ENCODE measurements around the gene PLG.
"Not testable (repeated sequence)": the region's sequence is repeated elsewhere in the genome, so short reads cannot be mapped to it uniquely, and the experiment has no call there.

The PLG gene

DNA sequence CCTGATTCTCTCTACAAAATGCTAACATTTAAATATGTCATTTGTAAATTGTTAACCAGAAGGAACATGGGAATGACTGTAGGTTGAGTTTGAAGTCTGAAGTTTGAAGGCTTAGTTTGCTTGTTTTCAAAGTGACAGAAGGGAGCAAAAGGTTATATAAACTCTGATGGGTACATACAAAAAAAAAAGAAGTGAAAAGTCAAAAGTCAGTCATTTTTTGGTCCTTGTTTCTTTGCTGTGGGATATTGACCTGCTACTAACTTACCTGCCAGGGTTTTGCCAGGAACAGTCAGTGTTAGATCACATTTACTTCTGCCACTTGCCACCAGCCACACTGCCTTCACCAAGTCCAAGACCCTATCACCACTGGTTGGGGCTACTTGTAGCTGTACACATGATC, 6.9 kb downstream of the PLG start:
- not testable (repeated sequence) for DNase-seq

DNA sequence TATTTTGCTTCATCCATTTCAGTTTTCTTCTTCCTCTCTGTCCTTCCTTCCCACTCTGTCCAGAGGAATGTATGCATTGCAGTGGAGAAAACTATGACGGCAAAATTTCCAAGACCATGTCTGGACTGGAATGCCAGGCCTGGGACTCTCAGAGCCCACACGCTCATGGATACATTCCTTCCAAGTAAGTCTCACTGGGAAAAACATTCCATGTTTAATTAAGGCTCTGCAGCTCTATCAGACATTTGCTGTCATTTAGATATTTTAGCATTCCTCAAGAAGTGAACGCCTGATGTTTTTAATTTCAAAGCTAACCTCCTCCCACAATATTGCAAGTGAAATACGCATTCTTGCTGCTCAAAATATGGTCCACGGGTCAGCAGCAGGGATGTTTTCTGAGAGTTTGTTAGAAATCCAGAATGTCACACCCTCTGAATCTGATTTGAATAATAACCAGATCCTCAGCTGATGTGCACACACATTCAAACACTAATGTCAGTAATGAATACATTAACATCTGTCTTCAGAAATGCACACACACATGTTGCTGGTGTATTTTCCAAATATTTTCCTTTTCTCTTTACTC, 12.8 kb downstream of the PLG start:
- DNase-seq: no peak

DNA sequence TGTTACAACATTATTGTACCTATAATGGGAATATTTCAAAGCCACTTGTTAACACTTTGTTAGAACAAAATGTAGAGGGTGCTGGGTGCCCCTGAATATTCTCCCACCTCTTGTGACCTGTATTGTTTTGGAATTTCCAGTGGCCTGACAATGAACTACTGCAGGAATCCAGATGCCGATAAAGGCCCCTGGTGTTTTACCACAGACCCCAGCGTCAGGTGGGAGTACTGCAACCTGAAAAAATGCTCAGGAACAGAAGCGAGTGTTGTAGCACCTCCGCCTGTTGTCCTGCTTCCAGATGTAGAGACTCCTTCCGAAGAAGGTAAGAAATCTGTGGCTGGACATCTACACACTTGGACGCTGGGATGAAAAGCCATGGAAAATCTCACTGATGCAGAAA, 28.9 kb downstream of the PLG start:
- DNase-seq: no peak

DNA sequence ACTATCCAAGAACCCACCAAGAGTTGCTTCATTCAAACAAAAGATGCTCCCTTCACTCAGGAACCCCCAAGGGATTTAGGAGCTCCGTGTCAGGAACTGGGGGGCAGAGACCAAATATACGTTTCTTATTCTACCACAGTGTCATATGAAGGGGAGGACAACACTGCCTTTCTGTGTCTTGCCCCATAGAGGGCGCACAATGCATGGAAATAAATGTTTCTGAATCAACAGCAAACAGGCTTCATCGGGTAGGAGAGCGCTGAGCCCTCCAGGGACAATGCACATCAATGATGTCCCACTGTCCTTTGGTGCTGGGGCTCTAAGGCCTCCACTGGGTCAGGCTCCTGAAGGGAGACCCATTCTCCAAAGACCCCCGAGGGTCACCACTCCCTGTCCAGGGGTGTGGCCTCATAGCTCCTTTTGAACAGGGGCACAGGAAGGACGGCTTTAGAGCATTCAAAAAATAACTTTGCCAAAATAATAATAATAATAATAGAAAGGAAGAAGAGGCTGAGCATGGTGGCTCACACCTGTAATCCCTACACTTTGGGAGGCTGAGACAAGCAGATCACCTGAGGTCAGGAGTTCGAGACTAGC, 31.1 kb downstream of the PLG start:
- peak; percentile 17 to 23 for DNase-seq

DNA sequence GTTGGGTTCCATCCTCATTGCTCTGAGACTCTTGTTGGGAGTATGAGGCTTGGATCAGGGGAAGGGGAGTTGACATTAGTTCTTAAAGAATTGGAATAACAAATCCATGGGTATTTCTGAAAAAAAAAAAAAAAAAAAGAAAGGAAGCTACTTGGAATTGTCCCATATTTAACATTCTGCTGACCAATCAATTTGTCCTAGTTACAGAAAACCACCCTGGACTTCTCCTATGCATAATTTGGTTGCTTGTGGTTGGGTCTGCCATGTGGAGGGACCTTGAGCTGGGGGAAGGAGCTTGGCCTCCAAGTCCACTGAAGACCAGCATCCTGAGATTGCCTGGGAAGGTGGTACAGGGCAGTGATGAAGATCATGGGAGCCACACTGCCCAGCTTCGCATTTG, 32.6 kb downstream of the PLG start:
- no peak for DNase-seq

DNA sequence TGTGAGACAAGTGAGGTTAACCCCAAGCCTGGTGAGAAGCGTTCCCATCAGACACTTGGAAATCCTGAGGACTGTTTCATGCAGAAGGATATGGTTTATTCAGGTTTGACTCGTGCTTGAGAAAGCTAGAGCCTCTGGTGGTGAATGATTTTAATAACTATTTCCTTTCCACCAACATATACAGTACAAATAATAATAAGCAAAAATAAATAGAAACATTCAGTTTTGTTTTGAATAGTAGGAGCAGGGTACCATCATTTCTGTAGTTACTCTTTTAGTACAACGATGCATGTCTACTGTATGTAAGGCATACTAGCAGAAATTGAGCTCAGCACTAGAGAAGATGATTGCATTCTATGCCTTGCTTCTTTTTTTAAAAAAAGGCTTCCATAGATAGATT, 33.5 kb downstream of the PLG start:
- no peak for DNase-seq

DNA sequence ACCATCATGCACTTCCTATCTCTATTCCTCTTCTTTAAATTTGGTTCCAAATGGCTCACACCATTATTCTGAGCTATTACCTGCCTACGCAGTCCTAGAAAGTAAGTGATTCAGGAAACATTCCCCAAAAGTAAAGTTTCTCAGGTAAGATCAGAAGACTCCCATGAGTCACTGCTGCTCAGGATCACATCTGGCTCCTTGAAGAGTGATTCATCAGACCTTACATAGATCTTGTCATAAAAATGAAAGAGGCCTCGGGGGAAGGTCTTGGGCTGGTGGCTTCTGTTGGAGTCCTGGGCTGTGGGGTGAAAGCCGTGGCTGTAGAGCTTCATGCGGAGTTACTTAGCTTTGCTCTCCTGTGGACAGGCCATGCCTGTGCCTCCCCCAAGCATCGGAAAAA, 35.9 kb downstream of the PLG start:
- DNase-seq: no peak

DNA sequence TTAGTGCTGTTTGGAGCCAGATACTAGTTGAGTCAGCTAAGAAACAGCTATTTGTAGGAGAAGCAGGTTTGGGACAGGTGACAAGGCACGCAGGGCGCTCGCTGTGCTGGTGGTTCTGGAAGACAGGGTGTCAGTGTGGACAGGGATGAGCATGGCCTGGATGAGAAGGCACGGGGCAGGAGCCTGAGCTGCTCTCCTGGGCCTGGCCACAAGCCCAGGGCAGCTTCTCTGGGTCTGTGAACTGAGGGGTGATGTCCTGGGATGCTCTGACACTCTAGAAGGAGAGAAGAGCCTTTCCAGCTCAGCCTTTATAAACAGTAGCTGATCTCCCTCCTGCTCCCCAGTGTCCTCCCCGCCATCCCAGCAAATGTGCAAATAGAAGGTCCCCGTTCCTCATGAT, 37.9 kb downstream of the PLG start:
- DNase-seq: no peak

DNA sequence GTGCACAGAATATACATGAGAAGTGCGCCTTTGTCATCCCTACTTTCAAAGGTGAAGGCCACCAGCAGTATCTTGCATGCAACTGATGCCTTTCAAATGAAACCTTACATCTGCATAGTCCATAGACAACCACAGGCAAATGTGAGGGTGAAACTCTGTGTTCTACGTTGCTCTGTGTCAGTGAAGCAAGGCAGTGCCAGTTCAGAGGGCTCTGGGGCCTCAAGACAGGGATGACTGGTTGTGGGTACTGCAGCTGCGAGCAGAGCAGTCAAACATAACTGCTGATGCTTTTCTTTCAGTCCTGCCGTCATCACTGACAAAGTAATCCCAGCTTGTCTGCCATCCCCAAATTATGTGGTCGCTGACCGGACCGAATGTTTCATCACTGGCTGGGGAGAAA, 39.0 kb downstream of the PLG start:
- DNase-seq: not testable (repeated sequence)

DNA sequence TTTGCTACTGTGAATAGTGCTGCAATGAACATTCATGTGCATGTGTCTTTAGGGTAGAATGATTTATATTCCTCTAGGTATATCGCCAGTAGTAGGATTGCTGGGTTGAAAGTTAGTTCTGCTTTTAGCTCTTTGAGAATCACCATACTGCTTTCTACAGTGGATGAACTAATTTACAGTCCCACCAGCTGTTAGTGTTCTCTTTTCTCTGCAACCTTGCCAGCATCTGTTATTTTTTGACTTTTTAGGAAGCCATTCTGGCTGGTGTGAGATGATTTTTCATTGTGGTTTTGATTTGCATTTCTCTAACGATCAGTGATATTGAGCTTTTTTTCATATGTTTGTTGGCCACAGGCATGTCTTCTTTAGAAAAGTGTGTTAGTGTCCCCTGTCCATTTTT, 40.0 kb downstream of the PLG start:
- no peak for DNase-seq

DNA sequence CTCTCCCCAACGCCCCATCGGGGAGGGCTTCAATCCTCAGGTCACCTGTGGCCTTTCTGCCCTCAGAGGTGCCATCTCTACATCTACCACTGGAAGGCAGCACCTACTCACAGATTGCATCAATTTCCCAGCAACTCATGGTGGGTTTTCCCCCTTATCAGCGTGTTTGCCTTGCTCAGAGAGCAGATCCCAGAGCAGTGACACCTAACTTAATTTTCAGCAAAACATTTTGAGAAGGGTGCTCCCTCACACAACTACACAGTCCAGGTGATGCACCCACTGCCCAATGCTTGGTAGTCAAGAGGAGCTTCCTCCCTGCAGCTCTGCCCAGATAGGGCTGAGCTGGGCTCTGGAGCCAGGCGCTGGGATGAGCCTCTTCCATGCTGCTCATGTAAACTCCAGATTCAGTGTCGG, 48.2 kb downstream of the PLG start:
- DNase-seq: no peak

DNA sequence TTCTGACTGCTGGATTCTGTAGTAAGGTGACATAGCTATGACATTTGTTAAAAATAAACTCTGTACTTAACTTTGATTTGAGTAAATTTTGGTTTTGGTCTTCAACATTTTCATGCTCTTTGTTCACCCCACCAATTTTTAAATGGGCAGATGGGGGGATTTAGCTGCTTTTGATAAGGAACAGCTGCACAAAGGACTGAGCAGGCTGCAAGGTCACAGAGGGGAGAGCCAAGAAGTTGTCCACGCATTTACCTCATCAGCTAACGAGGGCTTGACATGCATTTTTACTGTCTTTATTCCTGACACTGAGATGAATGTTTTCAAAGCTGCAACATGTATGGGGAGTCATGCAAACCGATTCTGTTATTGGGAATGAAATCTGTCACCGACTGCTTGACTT, 51.2 kb downstream of the PLG start:
- not testable (repeated sequence) for DNase-seq

DNA sequence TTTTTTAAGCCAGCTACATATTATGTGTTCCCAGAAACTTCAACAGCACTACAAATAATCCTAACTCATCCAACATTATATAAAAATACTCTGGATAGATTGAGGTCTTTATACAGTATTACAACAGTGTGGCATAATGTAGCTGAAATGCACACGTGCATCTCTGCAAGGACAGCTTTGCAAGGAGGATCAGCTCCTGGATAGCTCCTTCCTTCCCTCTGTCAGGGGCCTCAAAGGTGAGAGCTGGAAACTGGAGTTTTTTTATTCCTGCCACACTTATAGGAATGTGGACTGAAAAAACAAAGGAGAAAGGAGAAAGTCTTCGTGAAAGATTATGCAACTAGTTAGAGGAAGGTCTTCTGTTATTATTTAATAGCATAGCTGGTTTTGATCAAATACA, 53.1 kb downstream of the PLG start:
- no peak for DNase-seq

DNA sequence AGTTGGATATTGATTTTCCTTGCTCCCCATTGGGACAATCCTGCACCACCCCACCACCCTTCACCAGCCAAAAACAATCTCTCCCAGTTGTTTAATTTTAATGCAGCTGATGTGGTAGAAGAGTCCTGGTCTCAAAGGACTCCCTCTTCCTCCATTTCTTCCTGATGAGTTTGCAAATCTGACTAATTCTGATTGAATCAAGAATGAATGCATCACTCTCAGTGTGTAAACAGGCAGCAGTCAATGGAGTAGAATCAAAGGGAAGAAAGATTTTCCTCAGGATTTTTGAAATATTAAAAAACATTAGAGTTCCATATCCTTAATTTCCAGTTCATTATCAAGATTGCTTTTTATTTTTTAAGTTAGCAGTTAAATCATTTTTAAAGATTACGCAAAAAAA, 54.0 kb downstream of the PLG start:
- no peak for DNase-seq

DNA sequence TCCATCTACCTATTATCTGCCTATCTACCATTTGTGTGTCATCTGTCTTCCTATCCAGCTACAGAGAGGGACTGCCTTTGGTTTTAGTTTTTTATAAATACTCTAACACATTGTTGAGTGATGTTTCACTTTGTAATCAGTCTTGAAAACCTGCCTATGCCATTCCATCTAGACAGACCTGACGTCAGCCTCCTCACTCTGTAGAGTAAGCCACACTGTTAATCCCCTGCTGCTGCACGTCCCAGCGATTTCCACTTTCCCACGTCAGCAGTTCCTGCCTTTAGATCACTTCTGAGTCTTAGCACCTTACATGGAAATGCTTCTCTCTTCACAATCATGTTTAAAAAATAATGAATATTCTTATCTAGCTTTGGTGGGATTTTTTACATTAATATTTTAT, 54.8 kb downstream of the PLG start:
- no peak for DNase-seq

DNA sequence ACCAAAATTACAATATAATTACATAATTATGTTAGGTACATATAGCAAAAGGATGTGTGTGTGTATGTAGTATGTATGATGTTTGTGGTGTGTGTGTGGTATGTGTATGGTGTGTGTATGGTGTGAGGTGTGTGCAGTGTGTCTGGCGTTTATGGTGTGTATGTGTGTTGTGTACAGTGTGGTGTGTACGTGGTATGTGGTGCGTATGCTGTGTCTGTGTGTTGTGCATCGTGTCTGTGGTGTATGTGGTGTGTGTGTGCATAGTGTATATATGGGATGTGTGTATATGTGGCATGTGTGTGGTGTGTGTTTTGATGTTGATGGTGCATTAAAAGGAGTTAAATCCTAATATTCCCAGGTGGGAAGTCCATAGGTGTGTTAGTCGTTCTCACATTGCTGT, 62.8 kb downstream of the PLG start:
- no peak for DNase-seq

DNA sequence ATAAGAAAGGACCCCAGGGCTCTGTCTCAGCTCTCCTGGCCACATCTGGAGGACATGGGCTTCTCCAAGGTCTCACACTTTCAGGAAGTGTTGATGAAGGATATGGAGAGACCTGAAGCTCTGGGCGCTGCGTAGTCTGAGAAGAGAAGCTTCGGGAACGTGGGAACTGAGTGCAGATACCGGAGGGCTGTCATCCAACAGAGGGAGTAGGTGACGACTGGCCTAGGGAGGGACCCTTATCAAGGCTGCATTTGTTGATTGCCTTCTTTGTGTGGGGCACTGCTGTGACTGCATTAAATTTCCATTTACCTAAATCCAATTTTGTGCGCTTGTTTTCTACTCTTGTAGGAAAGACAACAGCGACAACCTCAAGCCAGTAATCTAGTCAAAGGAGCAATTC, 63.4 kb downstream of the PLG start:
- DNase-seq: no peak

DNA sequence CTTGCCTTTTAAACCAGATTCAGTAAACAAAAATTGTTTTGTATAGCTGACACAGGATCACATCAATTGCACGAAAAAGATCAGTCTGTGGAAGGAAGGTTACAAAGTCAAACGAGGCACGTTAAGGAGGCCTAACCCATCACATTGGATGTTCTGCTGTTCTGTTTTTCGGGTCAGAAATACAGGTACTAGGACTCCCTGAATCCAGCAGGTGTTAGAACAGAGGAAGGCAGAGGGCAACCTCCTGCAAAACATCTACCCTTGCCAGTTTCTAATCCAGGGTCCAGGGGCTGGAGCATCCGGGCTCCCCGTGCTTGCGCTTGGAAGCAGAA, 64.6 kb downstream of the PLG start:
- no peak for DNase-seq

DNA sequence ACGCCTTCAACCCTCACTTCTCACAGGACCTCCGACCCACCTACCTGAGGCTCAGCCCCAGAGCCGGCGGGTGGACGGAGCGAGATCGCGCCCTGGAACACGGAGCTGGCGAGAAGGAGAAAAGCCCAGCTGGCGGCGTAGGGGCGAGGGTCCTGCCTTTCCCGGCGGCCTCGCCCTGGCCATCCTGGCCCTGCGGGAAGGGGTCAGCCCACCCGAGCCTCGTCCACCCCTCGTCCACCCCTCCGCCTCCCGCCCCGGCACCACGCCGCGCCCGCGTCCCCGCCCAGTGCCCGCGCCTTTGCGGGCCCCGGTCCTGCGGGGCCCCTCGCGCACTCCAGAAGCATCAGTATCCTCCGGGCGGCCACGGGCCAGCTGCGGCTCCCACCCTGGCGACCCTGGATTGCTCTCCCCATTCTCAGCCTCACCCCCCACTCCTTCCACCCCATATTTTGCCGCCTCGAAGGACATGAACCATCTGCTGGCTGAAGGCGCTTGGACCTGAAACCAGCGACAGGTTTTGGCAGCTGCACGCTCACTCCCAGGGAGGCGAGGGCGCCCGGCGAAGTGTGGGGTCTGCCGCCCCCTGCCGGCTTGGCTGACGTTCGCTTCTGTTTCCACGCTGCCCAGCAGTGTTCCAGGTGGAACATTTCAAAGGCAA, 65.1 kb downstream of the PLG start:
- DNase-seq: peak; percentile 51 to 75

DNA sequence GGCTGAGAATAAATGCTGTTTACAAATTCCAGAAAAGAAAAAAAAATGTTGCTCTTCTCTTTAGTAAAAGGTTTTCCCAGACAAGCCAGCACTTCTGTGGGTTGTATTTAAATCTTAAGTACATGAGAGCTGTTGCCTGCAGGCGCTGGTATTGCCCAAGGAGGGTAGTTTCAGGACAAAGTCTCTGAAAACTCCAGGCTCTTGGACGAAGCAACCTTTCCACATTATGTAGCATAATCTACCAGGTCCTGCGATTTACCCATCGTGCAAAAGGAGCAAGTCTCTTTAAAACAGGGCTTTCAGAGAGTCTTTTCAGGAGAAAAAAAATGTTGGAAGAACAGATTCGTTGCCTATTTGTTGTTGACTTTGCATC, 65.6 kb downstream of the PLG start:
- DNase-seq: no peak

DNA sequence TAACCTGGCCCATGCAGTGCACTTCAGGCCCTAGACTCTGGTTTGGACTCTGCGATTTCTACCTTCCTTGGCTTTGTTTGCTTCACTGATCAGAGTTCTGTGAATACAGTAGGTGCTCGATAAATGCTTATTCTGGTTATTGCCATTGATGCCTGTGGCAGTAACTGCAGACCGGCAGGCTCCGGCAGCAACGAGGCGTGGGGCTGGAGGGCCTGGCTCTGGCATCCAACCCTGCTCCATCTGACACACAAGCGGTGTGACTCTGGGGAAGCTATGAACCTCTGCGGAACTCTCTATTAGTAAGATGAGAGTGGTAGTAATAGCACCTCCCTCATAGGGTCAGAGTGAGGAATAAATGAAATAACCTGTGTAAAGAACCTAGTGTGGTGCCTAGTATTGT, 66.1 kb downstream of the PLG start:
- DNase-seq: no peak

DNA sequence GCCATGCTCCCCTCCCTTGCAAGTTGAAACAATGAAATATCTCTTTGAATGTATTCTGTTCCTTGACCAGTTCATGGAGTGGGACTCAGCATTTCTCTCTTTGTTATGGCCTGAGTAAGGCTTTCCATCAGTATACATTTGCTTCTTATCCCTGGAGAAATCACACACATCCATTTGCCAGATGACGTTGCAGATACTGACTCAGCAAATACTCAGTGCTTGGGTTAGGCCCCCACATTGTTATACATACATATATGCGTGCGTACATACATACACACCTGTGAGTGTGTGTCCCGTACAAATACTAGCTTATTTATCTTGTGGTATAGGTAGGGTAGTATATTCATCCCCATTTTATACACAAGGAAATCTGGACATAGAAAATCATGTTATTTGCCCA, 72.4 kb downstream of the PLG start:
- DNase-seq: no peak

DNA sequence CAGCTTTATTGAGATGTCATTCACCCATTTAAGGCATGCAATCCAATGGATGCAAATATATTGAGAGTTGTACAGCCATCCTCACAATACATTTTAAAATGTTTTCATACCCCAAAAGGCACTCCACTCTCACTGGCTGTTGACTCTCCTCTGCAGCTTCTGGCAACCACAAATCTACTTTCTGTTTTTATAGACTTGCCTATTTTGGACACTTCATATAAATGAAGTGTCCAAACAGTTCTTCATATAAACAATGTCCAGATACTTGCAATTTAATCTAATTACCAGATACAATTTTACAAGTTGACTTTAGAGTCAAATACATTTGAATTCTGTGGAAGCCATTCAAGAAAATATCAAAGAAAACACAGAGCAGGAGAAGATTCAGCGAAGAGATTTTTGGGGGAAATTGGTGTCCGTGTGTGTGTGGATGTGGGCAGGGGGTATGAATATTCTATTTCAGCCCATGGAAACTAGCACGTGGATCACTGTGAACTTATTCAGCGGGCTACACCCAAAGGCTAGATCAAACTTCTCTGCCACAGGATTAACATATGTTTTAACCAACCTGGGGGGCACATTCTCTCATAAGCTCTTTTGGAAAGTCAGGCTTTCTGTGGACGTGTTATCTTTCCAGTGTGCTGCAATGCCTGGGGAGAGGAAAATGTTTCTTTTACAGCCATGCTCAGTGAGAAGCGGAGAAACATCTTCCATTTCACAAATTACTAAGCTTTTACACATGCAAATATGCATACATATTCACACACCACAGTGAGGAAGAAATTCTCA, 73.9 kb downstream of the PLG start:
- no peak for DNase-seq

DNA sequence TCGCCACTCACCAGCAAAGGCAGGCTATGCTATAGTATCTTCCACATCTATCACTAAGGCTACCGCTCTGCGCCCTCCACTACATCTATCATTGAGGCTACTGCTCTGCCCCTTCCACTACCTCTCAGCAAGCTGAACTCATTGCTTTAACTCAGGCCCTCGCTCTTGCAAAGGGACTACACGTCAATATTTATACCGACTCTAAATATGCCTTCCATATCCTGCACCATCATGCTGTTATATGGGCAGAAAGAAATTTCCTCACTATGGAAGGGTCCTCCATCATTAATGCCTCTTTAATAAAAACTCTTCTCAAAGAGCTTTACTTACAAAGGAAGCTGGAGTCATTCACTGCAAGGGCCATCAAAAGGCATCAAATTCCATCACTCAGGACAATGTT, 77.1 kb downstream of the PLG start:
- DNase-seq: not testable (repeated sequence)
